GM18909 (cell line): ENCODE measurements around the gene DLG2.

Experiments
- ATAC-seq: cut with Tn5 transposase; IDR thresholded peaks from one replicate; pipeline ENCODE4 v1.9.1; 2021; ENCODE audit warnings: mild to moderate bottlenecking; ENCODE audit not compliant: unreplicated experiment, poor library complexity

Gene DLG2

GRCh38 chr11:83951521-83951920, 1675.6 kb downstream of the DLG2 start:
- no peak for ATAC-seq

- no peak for ATAC-seq
These were observed 1678.9 kb downstream of the DLG2 start for GRCh38 chr11:83948200-83948599.

GRCh38 chr11:83945976-83946375, 1681.2 kb downstream of the DLG2 start:
- ATAC-seq = no peak

GRCh38 chr11:83941050-83941449, 1686.1 kb downstream of the DLG2 start:
- ATAC-seq = no peak

GRCh38 chr11:83938148-83938547, 1689.0 kb downstream of the DLG2 start:
- peak; percentile 76 for ATAC-seq

DNA sequence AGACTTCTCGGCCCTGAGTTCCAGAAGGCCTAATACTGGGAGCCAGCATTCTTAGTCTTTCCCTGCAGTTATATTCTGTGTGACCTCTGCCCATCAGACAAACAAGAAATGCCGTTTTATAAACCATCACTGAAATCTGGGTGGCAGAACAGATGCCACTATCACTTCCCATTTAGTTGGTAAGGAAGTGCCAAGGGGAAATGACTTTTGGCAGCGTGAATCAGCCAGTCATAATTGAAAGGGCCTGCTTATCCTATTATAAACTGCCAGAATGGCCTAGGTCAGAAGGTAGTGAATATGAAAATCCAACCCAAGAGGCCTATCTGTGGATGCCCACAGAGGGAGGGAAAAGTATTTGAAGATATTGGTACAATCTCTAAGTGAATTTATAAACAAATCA, 1694.1 kb downstream of the DLG2 start:
- ATAC-seq = no peak

GRCh38 chr11:83927422-83927821, 1699.7 kb downstream of the DLG2 start:
- ATAC-seq = no peak

DNA sequence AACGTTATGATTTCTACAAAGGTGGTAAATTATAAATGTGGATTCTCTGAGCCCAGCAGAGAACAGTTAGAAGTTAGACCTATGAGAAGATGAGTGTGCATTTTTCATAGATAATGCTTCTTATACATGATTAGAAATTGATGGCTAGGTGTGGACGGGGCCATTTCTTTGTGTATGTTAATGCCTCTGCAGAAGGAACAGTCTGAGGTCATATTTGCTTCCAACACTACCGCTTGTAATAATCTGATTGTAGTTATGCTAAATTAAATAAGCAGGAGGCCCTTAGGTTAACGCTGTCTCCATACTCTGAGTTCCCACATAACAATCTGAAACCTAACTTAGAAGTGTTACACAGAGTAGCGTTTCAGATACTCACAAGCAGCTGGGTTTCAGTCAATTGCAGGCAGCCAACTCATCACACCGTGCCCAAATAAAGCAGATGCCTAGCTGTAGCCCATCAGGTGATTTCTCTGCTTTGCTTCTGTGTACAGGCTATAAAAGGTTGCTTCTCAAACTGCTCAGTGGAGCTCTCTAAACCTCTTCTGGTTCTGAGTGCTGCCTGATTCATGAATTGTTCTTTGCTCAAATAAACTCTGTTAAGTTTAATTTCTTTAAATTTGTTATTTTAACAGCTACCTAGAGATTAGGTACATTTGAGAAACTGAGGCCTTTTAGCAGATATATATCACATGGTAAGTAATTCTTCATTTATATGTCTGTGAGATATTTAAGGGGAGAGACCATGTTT, 1702.2 kb downstream of the DLG2 start:
- no peak for ATAC-seq

DNA sequence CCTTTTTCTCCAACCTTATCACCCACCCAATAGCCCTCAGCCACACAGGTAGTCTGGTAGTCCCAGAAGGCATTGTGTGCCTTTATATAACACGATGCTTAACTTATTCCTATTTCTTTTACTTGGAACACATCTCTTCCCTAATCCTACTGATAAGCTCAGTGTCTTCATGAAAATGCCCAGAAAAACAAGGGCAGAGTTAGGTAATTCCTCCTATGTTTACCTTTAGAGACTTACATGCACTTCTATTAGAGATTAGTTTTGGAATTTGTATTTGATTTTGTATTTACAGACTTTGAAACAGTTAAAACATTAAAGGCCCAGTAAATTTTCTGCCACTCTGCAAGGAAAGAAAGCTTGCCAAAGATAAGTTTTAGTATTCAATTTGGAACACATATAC, 1703.2 kb downstream of the DLG2 start:
- no peak for ATAC-seq

DNA sequence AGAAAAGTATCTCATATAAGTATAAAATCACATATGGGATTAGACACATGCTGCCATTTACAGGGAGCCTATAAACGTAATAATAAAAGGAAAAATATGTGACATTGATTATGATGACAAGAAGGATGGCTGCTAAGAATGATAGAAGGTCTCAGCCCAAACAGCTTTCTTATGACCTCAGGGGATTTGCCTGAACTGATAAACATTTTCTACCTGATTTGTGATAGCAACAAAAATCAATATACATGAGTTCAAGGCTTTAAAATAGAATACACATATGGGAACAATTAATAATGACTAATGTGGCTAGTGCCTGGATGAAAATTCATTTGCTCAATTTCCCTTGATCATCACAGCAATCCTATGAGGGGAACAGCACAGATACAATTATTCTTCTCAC, 1704.2 kb downstream of the DLG2 start:
- no peak for ATAC-seq

- no peak for ATAC-seq
These were observed 1704.8 kb downstream of the DLG2 start for GRCh38 chr11:83922318-83922717.

GRCh38 chr11:83921447-83922192, 1705.5 kb downstream of the DLG2 start:
- no peak for ATAC-seq

DNA sequence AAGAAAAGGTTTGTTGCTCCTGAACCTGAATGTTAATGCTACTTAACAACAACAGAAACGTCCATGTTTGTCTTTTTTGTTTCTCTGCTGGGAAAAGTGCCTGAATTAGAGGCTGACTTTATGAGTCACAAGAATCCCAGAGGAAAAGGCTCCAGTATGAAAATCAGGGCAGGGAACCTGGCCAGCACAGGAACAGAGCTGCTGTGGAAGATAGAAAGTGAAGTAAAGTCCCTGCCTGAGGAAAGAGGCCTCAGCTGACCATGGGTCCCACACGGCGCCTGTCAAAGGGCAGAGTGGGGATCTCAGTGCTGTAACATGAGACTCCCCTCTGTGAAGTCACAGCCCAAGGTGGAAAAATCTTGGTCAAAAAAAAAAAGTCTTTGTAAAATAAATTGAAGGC, 1708.7 kb downstream of the DLG2 start:
- no peak for ATAC-seq

DNA sequence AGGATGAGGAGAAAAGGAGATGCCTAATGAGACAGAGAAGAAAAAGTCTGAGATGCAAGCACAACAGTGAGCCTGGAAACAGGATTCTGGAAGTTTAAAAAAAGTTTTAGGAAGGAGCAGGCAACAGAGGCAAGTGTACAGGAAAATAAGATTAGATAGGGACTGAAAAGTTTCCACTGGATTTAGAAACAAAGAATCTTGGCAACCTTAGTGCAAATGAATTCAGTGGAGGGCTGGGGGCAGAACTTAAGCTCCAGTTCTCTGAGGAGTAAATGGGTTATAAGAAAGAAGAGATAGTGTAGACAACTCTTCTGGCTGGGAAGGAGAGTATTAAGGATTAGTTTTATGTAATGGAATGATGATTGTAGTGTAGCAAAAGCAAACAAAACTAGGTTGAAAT, 1712.1 kb downstream of the DLG2 start:
- ATAC-seq = no peak

GRCh38 chr11:83909579-83910534, 1717.3 kb downstream of the DLG2 start:
- ATAC-seq = no peak

GRCh38 chr11:83908298-83908856, 1718.8 kb downstream of the DLG2 start:
- no peak for ATAC-seq

- ATAC-seq = no peak
These were observed 1731.6 kb downstream of the DLG2 start for GRCh38 chr11:83895516-83895915.

DNA sequence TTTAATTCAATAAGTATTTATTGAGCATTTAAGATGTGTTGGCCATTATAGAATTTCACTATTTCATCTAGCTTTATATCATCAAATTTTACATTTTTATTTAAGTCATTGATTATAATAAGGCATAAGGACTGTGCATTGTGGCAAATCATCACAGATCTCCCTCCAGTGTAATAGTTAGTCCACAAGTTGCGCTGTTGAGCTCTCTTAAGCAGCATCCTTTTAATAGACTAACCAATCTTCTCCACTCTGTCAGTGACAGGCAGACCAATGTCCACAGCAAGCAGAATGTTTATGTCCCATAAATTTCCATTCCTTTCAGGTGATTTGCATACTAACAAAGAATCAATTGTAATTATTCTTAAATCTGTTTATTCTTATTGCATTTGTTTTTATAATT, 1745.7 kb downstream of the DLG2 start:
- ATAC-seq = no peak

GRCh38 chr11:83871054-83871453, 1756.1 kb downstream of the DLG2 start:
- ATAC-seq = no peak

GRCh38 chr11:83866655-83867054, 1760.5 kb downstream of the DLG2 start:
- ATAC-seq = no peak
